NK-92 (cell line): ENCODE data around the gene SLC6A19.
"Not testable (repeated sequence)": the region's sequence is repeated elsewhere in the genome, so short reads cannot be mapped to it uniquely, and the experiment has no call there.

ENCODE experiments used
- DNase-seq: peaks from one replicate; lab custom pipeline; 2025; ENCODE audit not compliant: unreplicated experiment; lab: John Stamatoyannopoulos, UW

SLC6A19 gene

GRCh38 chr5:1201327-1202025 lies at the start of gene SLC6A19:
Gene SLC6A19, plus strand, starts transcription at chr5:1201595. Its CDS starts 56 bp downstream, at chr5:1201651.
- no peak for DNase-seq

- DNase-seq = no peak
Measured at GRCh38 chr5:1152156-1152555, 49.2 kb upstream of the SLC6A19 start.

GRCh38 chr5:1152771-1153282 lies 48.6 kb upstream of the SLC6A19 start:
- no peak for DNase-seq

- DNase-seq = no peak
Measured at GRCh38 chr5:1153428-1153827, 48.0 kb upstream of the SLC6A19 start.

GRCh38 chr5:1155191-1156032 lies 46.0 kb upstream of the SLC6A19 start:
- DNase-seq = no peak

GRCh38 chr5:1156033-1156753 lies 45.2 kb upstream of the SLC6A19 start:
- DNase-seq = no peak

GRCh38 chr5:1156754-1157460 lies 44.5 kb upstream of the SLC6A19 start:
- no peak for DNase-seq

- not testable (repeated sequence) for DNase-seq
Measured at GRCh38 chr5:1157461-1157986, 43.9 kb upstream of the SLC6A19 start.

- no peak for DNase-seq
Measured at GRCh38 chr5:1158647-1159340, 42.6 kb upstream of the SLC6A19 start.

- DNase-seq = no peak
Measured at GRCh38 chr5:1159341-1159675, 42.1 kb upstream of the SLC6A19 start.

GRCh38 chr5:1159774-1160406 lies 41.5 kb upstream of the SLC6A19 start:
- no peak for DNase-seq

GRCh38 chr5:1161108-1161832 lies 40.1 kb upstream of the SLC6A19 start:
- no peak for DNase-seq

GRCh38 chr5:1161833-1162229 lies 39.6 kb upstream of the SLC6A19 start:
- no peak for DNase-seq

- DNase-seq = no peak
Measured at GRCh38 chr5:1162276-1162675, 39.1 kb upstream of the SLC6A19 start.

- no peak for DNase-seq
Measured at GRCh38 chr5:1162751-1163150, 38.6 kb upstream of the SLC6A19 start.

GRCh38 chr5:1163366-1163765 lies 38.0 kb upstream of the SLC6A19 start:
- DNase-seq = no peak

- DNase-seq = no peak
Measured at GRCh38 chr5:1163879-1164278, 37.5 kb upstream of the SLC6A19 start.

- DNase-seq = no peak
Measured at GRCh38 chr5:1164696-1165630, 36.4 kb upstream of the SLC6A19 start.
